Glutamatergic neuron (in vitro differentiated cells): ENCODE data around the gene STK33. TPM values are rescaled to one million over a fixed set of nuclear protein-coding genes. Genes with fewer than 3 reads are reported as not detected.

ENCODE experiments used
- DNase-seq: peaks from one replicate; pipeline ENCODE4 v3.0.0; 2022
- H3K27ac Mint-ChIP-seq: one replicate; pipeline ENCODE4 v1.8.0; 2020; ENCODE audit warnings: mild to moderate bottlenecking, mixed read lengths, inconsistent platforms; ENCODE audit not compliant: unreplicated experiment
- H3K27me3 Mint-ChIP-seq: one replicate; pipeline ENCODE4 v1.8.0; 2020; ENCODE audit warnings: mild to moderate bottlenecking, moderate library complexity, mixed read lengths, inconsistent platforms; ENCODE audit not compliant: unreplicated experiment
- H3K36me3 Mint-ChIP-seq: one replicate; pipeline ENCODE4 v1.8.0; 2020; ENCODE audit warnings: mild to moderate bottlenecking, mixed read lengths, inconsistent platforms; ENCODE audit not compliant: unreplicated experiment
- H3K4me1 Mint-ChIP-seq: one replicate; pipeline ENCODE4 v1.8.0; 2020; ENCODE audit warnings: mild to moderate bottlenecking, low read depth, mixed read lengths, inconsistent platforms; ENCODE audit not compliant: unreplicated experiment
- H3K4me3 Mint-ChIP-seq: one replicate; pipeline ENCODE4 v1.8.0; 2020; ENCODE audit warnings: mild to moderate bottlenecking, mixed read lengths, inconsistent platforms; ENCODE audit not compliant: unreplicated experiment
- H3K9me3 Mint-ChIP-seq: one replicate; pipeline ENCODE4 v1.8.0; 2020; ENCODE audit warnings: mild to moderate bottlenecking, moderate library complexity, mixed read lengths, inconsistent platforms; ENCODE audit not compliant: unreplicated experiment
- total RNA-seq: library from RNA; stranded (reverse); fragmentation: NEBNext Ultra II Directional; extraction: Animal tissue kit (Norgen Biotek cat#: 25700); gene quantifications from one replicate; pipeline ENCODE4 v1.2.1, GENCODE V29; 2021; ENCODE audit not compliant: unreplicated experiment
- TF ChIP-seq, protein P1 (sequence below): fragments of 200-600 bp; sonication (generic); IDR thresholded peaks from one replicate; pipeline ENCODE4 v1.5.0; 2021; ENCODE audit not compliant: partially characterized antibody, unreplicated experiment

Gene STK33
- total RNA-seq, 1 donor from 2014 or later, result 8.5 TPM

GRCh38 chr11:8533332-8533731, 60.7 kb downstream of the STK33 start:
- no peak for DNase-seq
- TF ChIP-seq, protein P1, sequence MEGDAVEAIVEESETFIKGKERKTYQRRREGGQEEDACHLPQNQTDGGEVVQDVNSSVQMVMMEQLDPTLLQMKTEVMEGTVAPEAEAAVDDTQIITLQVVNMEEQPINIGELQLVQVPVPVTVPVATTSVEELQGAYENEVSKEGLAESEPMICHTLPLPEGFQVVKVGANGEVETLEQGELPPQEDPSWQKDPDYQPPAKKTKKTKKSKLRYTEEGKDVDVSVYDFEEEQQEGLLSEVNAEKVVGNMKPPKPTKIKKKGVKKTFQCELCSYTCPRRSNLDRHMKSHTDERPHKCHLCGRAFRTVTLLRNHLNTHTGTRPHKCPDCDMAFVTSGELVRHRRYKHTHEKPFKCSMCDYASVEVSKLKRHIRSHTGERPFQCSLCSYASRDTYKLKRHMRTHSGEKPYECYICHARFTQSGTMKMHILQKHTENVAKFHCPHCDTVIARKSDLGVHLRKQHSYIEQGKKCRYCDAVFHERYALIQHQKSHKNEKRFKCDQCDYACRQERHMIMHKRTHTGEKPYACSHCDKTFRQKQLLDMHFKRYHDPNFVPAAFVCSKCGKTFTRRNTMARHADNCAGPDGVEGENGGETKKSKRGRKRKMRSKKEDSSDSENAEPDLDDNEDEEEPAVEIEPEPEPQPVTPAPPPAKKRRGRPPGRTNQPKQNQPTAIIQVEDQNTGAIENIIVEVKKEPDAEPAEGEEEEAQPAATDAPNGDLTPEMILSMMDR, result no peak
- Mint-ChIP-seq H3K27me3 (peaks cover 7% of the 10 kb centered on the region), H3K27ac (peak overlapping the region; percentile 20), H3K4me1 (peaks cover 38% of the 10 kb centered on the region), H3K36me3 (no peaks in the 10 kb centered on the region), H3K9me3 (peaks cover 13% of the 10 kb centered on the region), H3K4me3 (no peak overlapping the region)

DNA sequence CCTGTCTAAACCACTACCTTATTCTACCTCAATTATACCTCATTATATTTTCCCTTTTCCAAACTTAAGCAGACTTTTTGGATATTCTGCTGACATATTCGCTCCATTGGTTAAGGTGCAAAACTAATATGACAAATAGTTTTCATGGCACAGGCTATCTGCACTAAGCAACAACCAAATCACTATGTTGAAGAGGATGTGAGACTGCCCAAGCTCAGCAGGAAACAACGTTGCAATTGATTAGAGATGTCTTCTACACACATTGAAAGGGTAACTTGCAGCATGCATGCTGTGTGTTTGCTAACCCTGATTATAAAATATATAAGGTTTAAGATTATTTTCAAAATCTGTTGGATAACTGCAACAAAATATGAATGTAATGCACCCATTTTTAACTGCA, 61.6 kb downstream of the STK33 start:
- peaks cover 7% of the 10 kb centered on the region for H3K27me3 Mint-ChIP-seq

GRCh38 chr11:8531982-8532381, 62.0 kb downstream of the STK33 start:
- DNase-seq, result no peak
- peak overlapping the region; percentile 98 for H3K27ac Mint-ChIP-seq
- no peaks in the 10 kb centered on the region for H3K36me3 Mint-ChIP-seq
- peaks cover 13% of the 10 kb centered on the region for H3K9me3 Mint-ChIP-seq
- peak overlapping the region; percentile 79 for H3K4me3 Mint-ChIP-seq
- TF ChIP-seq, protein P1, result no peak
- H3K27me3 Mint-ChIP-seq, result peaks cover 7% of the 10 kb centered on the region
- peaks cover 41% of the 10 kb centered on the region for H3K4me1 Mint-ChIP-seq

More for the DNA sequence above, 61.6 kb downstream of the STK33 start:
- TF ChIP-seq, protein P1, result no peak
- peaks cover 13% of the 10 kb centered on the region for H3K9me3 Mint-ChIP-seq
- no peak for DNase-seq
- peaks cover 40% of the 10 kb centered on the region for H3K4me1 Mint-ChIP-seq
- no peak overlapping the region for H3K4me3 Mint-ChIP-seq
- no peaks in the 10 kb centered on the region for H3K36me3 Mint-ChIP-seq
- H3K27ac Mint-ChIP-seq, result peak overlapping the region; percentile 98

GRCh38 chr11:8531312-8531711, 62.7 kb downstream of the STK33 start:
- peaks cover 13% of the 10 kb centered on the region for H3K9me3 Mint-ChIP-seq
- H3K4me1 Mint-ChIP-seq, result peaks cover 41% of the 10 kb centered on the region
- H3K4me3 Mint-ChIP-seq, result peak overlapping the region; percentile 79
- TF ChIP-seq, protein P1, result no peak
- peak overlapping the region; percentile 98 for H3K27ac Mint-ChIP-seq
- DNase-seq, result peak; percentile 90
- H3K27me3 Mint-ChIP-seq, result peaks cover 7% of the 10 kb centered on the region
- H3K36me3 Mint-ChIP-seq, result no peaks in the 10 kb centered on the region

- Mint-ChIP-seq H3K4me1 (peaks cover 36% of the 10 kb centered on the region), H3K4me3 (no peak overlapping the region), H3K27me3 (peaks cover 7% of the 10 kb centered on the region), H3K9me3 (peaks cover 13% of the 10 kb centered on the region), H3K27ac (no peak overlapping the region), H3K36me3 (no peaks in the 10 kb centered on the region)
- TF ChIP-seq, protein P1, result no peak
- DNase-seq, result no peak
Observed at GRCh38 chr11:8527939-8528338, 66.1 kb downstream of the STK33 start.
